HK-2 (cell line): ENCODE measurements around the gene PRKG1.
"Not testable (repeated sequence)": the region's sequence is repeated elsewhere in the genome, so short reads cannot be mapped to it uniquely, and the experiment has no call there.

ENCODE experiments used
- DNase-seq: peaks from one replicate; pipeline ENCODE4 v3.0.0-alpha.2; 2018; ENCODE audit not compliant: unreplicated experiment

The PRKG1 gene

GRCh38 chr10:51224671-51225161 lies 150.4 kb downstream of the PRKG1 start:
- DNase-seq, result no peak

GRCh38 chr10:51227897-51228713 lies 153.8 kb downstream of the PRKG1 start:
- DNase-seq, result no peak

- no peak for DNase-seq
Measured at GRCh38 chr10:51228714-51229100, 154.4 kb downstream of the PRKG1 start.

GRCh38 chr10:51230887-51231585 lies 156.7 kb downstream of the PRKG1 start:
- no peak for DNase-seq

- no peak for DNase-seq
Measured at GRCh38 chr10:51231754-51232153, 157.5 kb downstream of the PRKG1 start.

GRCh38 chr10:51233337-51234100 lies 159.2 kb downstream of the PRKG1 start:
- DNase-seq, result no peak

GRCh38 chr10:51235865-51236264 lies 161.6 kb downstream of the PRKG1 start:
- no peak for DNase-seq

- no peak for DNase-seq
Measured at GRCh38 chr10:51239006-51239405, 164.7 kb downstream of the PRKG1 start.

- DNase-seq, result no peak
Measured at GRCh38 chr10:51241461-51241860, 167.2 kb downstream of the PRKG1 start.

- no peak for DNase-seq
Measured at GRCh38 chr10:51242393-51242792, 168.1 kb downstream of the PRKG1 start.

- DNase-seq, result no peak
Measured at GRCh38 chr10:51244309-51244708, 170.0 kb downstream of the PRKG1 start.

- no peak for DNase-seq
Measured at GRCh38 chr10:51244748-51245490, 170.6 kb downstream of the PRKG1 start.

GRCh38 chr10:51246156-51246555 lies 171.9 kb downstream of the PRKG1 start:
- no peak for DNase-seq

GRCh38 chr10:51250278-51250920 lies 176.1 kb downstream of the PRKG1 start:
- no peak for DNase-seq

GRCh38 chr10:51251110-51251509 lies 176.8 kb downstream of the PRKG1 start:
- no peak for DNase-seq

GRCh38 chr10:51255381-51255780 lies 181.1 kb downstream of the PRKG1 start:
- DNase-seq, result no peak

- no peak for DNase-seq
Measured at GRCh38 chr10:51257511-51258248, 183.4 kb downstream of the PRKG1 start.

- no peak for DNase-seq
Measured at GRCh38 chr10:51260376-51260775, 186.1 kb downstream of the PRKG1 start.

- DNase-seq, result no peak
Measured at GRCh38 chr10:51266496-51266895, 192.2 kb downstream of the PRKG1 start.

- not testable (repeated sequence) for DNase-seq
Measured at GRCh38 chr10:51267980-51268570, 193.8 kb downstream of the PRKG1 start.
